NCI-H69 (cell line): ENCODE data around the gene PLA2G15.

ENCODE experiments used
- DNase-seq: peaks from one replicate; lab custom pipeline; 2025; lab: John Stamatoyannopoulos, UW

PLA2G15 gene

GRCh38 chr16:68298907-68299561, 53.9 kb downstream of the PLA2G15 start:
- DNase-seq = no peak

- DNase-seq = no peak
These were observed 54.6 kb downstream of the PLA2G15 start for GRCh38 chr16:68299571-68300453.

GRCh38 chr16:68300734-68301459, 55.7 kb downstream of the PLA2G15 start:
- no peak for DNase-seq

- DNase-seq = no peak
These were observed 61.5 kb downstream of the PLA2G15 start for GRCh38 chr16:68306633-68307032.

GRCh38 chr16:68309799-68310198, 64.6 kb downstream of the PLA2G15 start:
- DNase-seq = no peak

GRCh38 chr16:68310437-68310773, 65.2 kb downstream of the PLA2G15 start:
- no peak for DNase-seq
